22Rv1 (cell line): ENCODE results near the gene RERE.

Experiments used
- CTCF ChIP-seq: fragments of 450-650 bp; IDR thresholded peaks from 2 replicates; pipeline ENCODE4 v1.5.1; 2017; ENCODE audit warnings: mild to moderate bottlenecking
- ZFX ChIP-seq: fragments of 450-650 bp; IDR thresholded peaks from 2 replicates; pipeline ENCODE4 v1.6.1; 2017; ENCODE audit warnings: antibody characterized with exemption, borderline replicate concordance

GRCh38 chr1:8687039-8687438 is 130.4 kb downstream of the RERE start:
- TF ChIP-seq CTCF (no peak), ZFX (no peak)
